WERI-Rb-1 (cell line): ENCODE measurements around the gene NR4A1.

Experiments
- DNase-seq: peaks from one replicate; pipeline ENCODE4 v3.0.0-alpha.2; 2020
- H3K27ac ChIP-seq: fragments of 250-450 bp; sonication (Bioruptor Pico); 2 replicates; pipeline ENCODE4 v1.5.1; 2020; ENCODE audit warnings: mild to moderate bottlenecking, moderate library complexity
- H3K27me3 ChIP-seq: fragments of 250-450 bp; sonication (Bioruptor Pico); 2 replicates; pipeline ENCODE4 v1.5.1; 2021; ENCODE audit warnings: mild to moderate bottlenecking, low read depth, moderate library complexity; ENCODE audit not compliant: insufficient read depth, severe bottlenecking
- H3K36me3 ChIP-seq: fragments of 250-450 bp; sonication (Bioruptor Pico); 2 replicates; pipeline ENCODE4 v1.5.1; 2020; ENCODE audit warnings: mild to moderate bottlenecking, moderate library complexity
- H3K4me3 ChIP-seq: 2 replicates; pipeline ENCODE4 v1.5.1; 2011; ENCODE audit warnings: low read depth, mild to moderate bottlenecking, control low read depth, low read length
- H3K9me3 ChIP-seq: fragments of 250-450 bp; sonication (Bioruptor Pico); 2 replicates; pipeline ENCODE4 v1.5.1; 2021; ENCODE audit warnings: mild to moderate bottlenecking, moderate library complexity; ENCODE audit not compliant: severe bottlenecking
- TF ChIP-seq, protein P1 (sequence below): IDR thresholded peaks from 2 replicates; pipeline ENCODE4 v1.5.1; 2011; ENCODE audit warnings: low read depth, mild to moderate bottlenecking, control low read depth, inconsistent platforms, low read length

The NR4A1 gene

DNA sequence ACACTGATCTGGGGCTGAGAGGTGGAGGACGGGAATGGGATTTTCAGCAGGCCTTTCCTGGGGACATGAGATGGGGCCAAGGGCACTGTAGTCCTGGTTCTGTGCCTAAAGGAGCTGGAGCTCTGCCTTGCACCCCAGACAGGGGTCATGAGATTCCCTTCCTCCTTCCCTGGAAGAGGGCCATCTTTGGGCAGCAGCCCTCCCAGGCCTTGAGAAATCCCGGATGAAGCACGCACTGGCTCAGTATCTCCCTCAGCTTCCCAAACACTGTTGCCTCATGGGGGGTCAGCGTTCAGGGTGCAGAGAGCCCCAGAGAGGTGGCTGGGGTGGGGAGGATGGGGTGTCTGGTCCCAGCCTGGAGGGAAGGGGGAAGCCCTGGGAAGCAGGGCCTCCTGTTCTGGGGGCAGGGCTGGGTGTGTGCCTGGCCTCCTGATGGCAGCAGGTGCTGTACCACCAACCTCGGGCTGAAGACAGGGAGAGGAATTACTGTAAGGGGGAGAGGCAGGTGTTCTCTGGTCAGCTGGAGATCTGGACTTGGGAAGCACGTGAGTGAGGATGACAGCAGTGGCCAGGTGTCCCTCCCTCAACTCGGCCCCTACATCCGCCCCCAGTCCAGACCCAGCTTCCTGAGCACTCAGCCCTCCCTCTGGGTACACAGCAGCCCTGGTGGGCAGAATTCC, 8.4 kb upstream of the NR4A1 start:
- Histone ChIP-seq H3K9me3 (no peaks in the 10 kb centered on the region), H3K27me3 (no peaks in the 10 kb centered on the region), H3K4me3 (no peak overlapping the region), H3K27ac (no peak overlapping the region), H3K36me3 (peaks cover 22% of the 10 kb centered on the region)
- DNase-seq = no peak
- TF ChIP-seq, protein P1, sequence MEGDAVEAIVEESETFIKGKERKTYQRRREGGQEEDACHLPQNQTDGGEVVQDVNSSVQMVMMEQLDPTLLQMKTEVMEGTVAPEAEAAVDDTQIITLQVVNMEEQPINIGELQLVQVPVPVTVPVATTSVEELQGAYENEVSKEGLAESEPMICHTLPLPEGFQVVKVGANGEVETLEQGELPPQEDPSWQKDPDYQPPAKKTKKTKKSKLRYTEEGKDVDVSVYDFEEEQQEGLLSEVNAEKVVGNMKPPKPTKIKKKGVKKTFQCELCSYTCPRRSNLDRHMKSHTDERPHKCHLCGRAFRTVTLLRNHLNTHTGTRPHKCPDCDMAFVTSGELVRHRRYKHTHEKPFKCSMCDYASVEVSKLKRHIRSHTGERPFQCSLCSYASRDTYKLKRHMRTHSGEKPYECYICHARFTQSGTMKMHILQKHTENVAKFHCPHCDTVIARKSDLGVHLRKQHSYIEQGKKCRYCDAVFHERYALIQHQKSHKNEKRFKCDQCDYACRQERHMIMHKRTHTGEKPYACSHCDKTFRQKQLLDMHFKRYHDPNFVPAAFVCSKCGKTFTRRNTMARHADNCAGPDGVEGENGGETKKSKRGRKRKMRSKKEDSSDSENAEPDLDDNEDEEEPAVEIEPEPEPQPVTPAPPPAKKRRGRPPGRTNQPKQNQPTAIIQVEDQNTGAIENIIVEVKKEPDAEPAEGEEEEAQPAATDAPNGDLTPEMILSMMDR = no peak

DNA sequence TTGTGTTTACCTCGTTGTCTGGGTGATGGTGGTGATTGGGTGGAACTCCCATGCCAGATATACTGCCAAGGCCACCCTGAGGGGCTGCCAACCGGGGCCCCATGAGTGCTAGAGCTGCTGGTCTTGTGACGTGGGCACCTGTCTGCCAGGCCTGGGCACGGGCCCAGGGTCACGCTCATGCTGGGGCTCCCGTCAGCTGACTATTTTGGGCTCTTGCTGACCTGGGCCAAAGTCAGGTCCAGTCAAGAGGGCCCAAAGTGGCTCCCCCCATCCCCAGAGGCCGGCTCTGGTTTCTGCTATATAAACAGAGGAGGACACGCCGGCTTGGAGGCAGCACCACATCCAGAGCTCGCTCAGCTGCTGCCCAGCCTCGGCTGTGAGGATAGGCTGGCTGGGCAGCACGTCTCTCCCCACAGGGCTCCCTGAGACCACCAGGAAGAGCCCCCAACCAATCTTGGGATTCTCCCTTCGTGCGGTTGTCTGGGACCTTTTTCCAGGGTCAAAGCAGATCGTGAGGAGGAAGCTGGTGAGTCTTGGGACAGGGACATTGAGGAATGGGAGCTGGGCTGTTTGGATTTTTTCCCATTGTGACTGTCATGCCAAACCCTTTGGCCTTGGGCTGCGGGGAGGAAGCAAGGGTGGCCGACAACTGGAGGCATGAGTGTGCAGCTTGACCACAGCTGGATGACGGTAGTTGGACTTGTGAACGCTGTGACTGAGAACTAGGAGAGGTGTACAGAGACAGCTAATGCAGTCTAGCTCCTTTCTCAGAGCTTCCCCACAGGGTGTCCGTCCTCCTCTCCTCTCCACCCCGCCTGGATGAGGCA, 7.6 kb upstream of the NR4A1 start:
- TF ChIP-seq, protein P1 = no peak
- H3K9me3 ChIP-seq = no peaks in the 10 kb centered on the region
- H3K4me3 ChIP-seq = no peak overlapping the region
- H3K36me3 ChIP-seq = peaks cover 22% of the 10 kb centered on the region
- H3K27ac ChIP-seq = no peak overlapping the region
- DNase-seq = no peak
- no peaks in the 10 kb centered on the region for H3K27me3 ChIP-seq

DNA sequence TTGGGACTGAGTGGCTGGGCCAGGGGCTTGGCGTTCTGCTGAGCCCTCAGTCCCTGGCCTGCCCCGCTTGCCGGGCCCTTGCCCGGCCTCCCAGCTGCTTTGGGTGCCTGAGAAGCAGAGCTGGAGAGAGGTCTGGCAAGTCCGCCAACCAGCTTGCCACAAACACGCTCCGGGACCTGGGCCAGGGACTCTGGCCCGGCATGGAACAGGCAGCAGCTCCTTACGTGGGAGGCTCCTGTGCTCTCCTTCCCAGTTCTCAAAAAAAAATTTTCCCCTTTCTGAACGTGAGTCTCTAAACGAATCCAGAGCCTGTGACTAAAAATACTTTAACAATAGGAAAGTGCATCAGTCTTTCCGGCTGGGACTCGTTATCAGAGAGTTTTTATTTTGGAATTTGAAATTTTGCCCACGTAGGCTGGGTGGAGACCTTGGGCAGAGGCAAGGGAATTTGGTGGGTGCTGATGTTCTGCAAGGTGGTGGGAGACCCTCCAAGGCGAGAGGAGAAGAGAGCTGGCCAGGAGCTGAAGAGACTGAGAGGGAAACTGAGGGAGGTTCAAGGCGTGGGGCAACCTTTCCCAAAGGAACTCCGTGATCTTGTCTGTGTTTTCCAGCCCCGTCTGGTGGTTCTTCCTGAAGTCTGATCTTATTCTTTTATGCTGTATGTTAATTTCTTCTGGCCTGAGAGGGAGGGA, 6.8 kb upstream of the NR4A1 start:
- Histone ChIP-seq H3K36me3 (peaks cover 18% of the 10 kb centered on the region), H3K27ac (no peak overlapping the region), H3K27me3 (no peaks in the 10 kb centered on the region), H3K9me3 (no peaks in the 10 kb centered on the region), H3K4me3 (no peak overlapping the region)
- TF ChIP-seq, protein P1 = no peak
- DNase-seq = no peak

DNA sequence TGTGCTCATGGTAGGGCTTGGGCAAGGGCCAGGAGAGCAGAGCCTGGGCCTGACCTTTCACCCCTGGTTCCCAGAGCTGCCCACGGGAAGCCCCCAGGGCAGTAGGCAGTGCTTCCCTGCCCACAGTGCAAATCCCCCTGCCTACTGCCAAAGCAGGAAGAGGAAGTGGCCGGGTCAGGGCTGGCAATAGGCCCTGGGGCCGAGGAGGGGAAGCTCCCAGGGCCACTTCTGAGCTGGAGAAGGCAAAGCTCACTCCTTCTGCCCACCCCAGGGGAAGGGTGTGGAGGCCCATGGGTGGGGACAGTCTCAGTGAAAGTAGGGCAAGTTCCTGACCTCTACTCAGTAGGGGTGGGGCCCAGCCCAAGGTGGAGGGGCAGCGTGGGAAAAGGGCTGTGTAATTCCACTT, 5.4 kb upstream of the NR4A1 start:
- no peaks in the 10 kb centered on the region for H3K9me3 ChIP-seq
- H3K36me3 ChIP-seq = peaks cover 18% of the 10 kb centered on the region
- no peaks in the 10 kb centered on the region for H3K27me3 ChIP-seq
- H3K4me3 ChIP-seq = no peak overlapping the region
- DNase-seq = no peak
- TF ChIP-seq, protein P1 = no peak
- H3K27ac ChIP-seq = no peak overlapping the region

DNA sequence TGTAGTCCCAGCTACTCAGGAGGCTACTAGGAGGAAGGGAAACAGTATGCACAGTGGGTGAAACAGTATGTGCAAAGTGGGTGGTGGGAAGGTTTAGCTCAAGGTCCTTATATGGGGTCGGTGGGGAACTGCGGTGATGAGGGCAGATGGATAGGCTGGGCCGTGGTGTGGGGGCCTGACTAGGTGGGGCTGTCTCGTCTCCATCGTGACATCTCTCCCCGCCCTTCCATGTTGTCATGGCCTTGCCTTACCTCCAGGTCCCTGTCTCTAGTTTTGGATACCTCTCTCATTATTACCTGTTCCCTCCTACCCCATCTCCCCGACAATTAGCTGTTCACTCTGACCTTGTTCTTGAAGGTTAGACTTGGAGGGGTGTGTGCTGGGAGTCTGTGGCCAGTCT, 4.4 kb upstream of the NR4A1 start:
- H3K27me3 ChIP-seq = no peaks in the 10 kb centered on the region
- no peak overlapping the region for H3K4me3 ChIP-seq
- DNase-seq = no peak
- peaks cover 18% of the 10 kb centered on the region for H3K36me3 ChIP-seq
- no peaks in the 10 kb centered on the region for H3K9me3 ChIP-seq
- H3K27ac ChIP-seq = no peak overlapping the region
- TF ChIP-seq, protein P1 = no peak
